GM23338 (cell line): Measurements from ENCODE around the gene FTO.

Source experiments
- CREB1 ChIP-seq: fragments of 250-450 bp; sonication (Bioruptor Pico); IDR thresholded peaks from 2 replicates; pipeline ENCODE4 v1.5.0; 2020; ENCODE audit warnings: low read depth, mild to moderate bottlenecking, moderate library complexity
- CTCF ChIP-seq, 2 experiments: fragments of 200-600 bp in 1 of 2; sonication (generic) in 1 of 2; conservative IDR thresholded peaks; 2 replicates each; pipeline versions ENCODE4 v1.5.1 to v1.6.1; 2016 to 2017; ENCODE audit warnings: antibody characterized with exemption in 2 of 2, low read depth in 2 of 2, mild to moderate bottlenecking in 2 of 2, moderate library complexity in 1 of 2
- ETS1 ChIP-seq: IDR thresholded peaks from 2 replicates; pipeline ENCODE4 v1.6.1; 2016; ENCODE audit warnings: antibody characterized with exemption
- EZH2 ChIP-seq: fragments of 200-600 bp; sonication (generic); IDR thresholded peaks from one replicate; pipeline ENCODE4 v1.8.0; 2017; ENCODE audit warnings: antibody characterized with exemption, mild to moderate bottlenecking, low read depth; ENCODE audit not compliant: unreplicated experiment
- EZH2phosphoT487 ChIP-seq: fragments of 200-600 bp; sonication (generic); IDR thresholded peaks from one replicate; pipeline ENCODE4 v1.8.1; 2018; ENCODE audit warnings: antibody characterized with exemption; ENCODE audit not compliant: unreplicated experiment
- JUNB ChIP-seq: IDR thresholded peaks from one replicate; pipeline ENCODE4 v1.6.1; 2016; ENCODE audit warnings: antibody characterized with exemption; ENCODE audit not compliant: unreplicated experiment
- POLR2AphosphoS5 ChIP-seq: IDR thresholded peaks from 2 replicates; pipeline ENCODE4 v1.6.1; 2016; ENCODE audit warnings: antibody characterized with exemption, low read depth
- REST ChIP-seq: IDR thresholded peaks from one replicate; pipeline ENCODE4 v1.6.1; 2018; ENCODE audit warnings: antibody characterized with exemption; ENCODE audit not compliant: unreplicated experiment
- STAT1 ChIP-seq: IDR thresholded peaks from one replicate; pipeline ENCODE4 v1.6.1; 2016; ENCODE audit warnings: antibody characterized with exemption; ENCODE audit not compliant: unreplicated experiment
- ZNF114 ChIP-seq: fragments of 250-450 bp; sonication (Bioruptor Pico); IDR thresholded peaks from 2 replicates; pipeline ENCODE4 v1.5.0; 2020; ENCODE audit warnings: mild to moderate bottlenecking, moderate library complexity

- TF ChIP-seq EZH2phosphoT487: no peak
- TF ChIP-seq CTCF (conservative IDR thresholded peaks at IDR 0.05; ENCODE audit: low read depth in 2 of 2): no peak
- no peak for TF ChIP-seq REST
- no peak for TF ChIP-seq POLR2AphosphoS5
- TF ChIP-seq ZNF114 (CRISPR knock-in tag): no peak
- no peak for TF ChIP-seq EZH2
- no peak for TF ChIP-seq ETS1
- TF ChIP-seq STAT1: no peak
- TF ChIP-seq CREB1 (CRISPR knock-in tag): no peak
- TF ChIP-seq JUNB: no peak
Observed at GRCh38 chr16:53955221-53955875, 251.4 kb downstream of the FTO start.
